Endodermal cell (in vitro differentiated cells): Measurements from ENCODE around the gene SGPP2. TPM values are rescaled to one million over a fixed set of nuclear protein-coding genes. Genes with fewer than 3 reads are reported as not detected.

ENCODE experiments used
- DNase-seq: peaks from one replicate; pipeline ENCODE4 v3.0.0-alpha.2; 2017
- H3K27ac ChIP-seq: 2 replicates; pipeline ENCODE4 v1.5.1; 2013; ENCODE audit warnings: mild to moderate bottlenecking, low read depth, low read length, moderate library complexity
- H3K27me3 ChIP-seq: 2 replicates; pipeline ENCODE4 v1.6.1; 2013; ENCODE audit warnings: mild to moderate bottlenecking, low read length, moderate library complexity; ENCODE audit not compliant: insufficient read depth, control insufficient read depth, poor library complexity, severe bottlenecking
- H3K36me3 ChIP-seq: 2 replicates; pipeline ENCODE4 v1.7.0; 2013; ENCODE audit warnings: mild to moderate bottlenecking, low read length, moderate library complexity; ENCODE audit not compliant: control insufficient read depth, insufficient read depth
- H3K4me1 ChIP-seq: one replicate; pipeline ENCODE4 v1.7.0; 2013; ENCODE audit warnings: low read length; ENCODE audit not compliant: control insufficient read depth, insufficient read depth
- H3K4me3 ChIP-seq: 2 replicates; pipeline ENCODE4 v1.5.1; 2013; ENCODE audit warnings: mild to moderate bottlenecking, low read length, moderate library complexity
- H3K9ac ChIP-seq: 2 replicates; pipeline ENCODE4 v1.6.1; 2013; ENCODE audit warnings: mild to moderate bottlenecking, low read length, moderate library complexity; ENCODE audit not compliant: poor library complexity, severe bottlenecking; ENCODE audit errors: extremely low read depth
- H3K9me3 ChIP-seq: 2 replicates; pipeline ENCODE4 v1.6.1; 2013; ENCODE audit warnings: mild to moderate bottlenecking, low read length, moderate library complexity; ENCODE audit not compliant: control insufficient read depth
- H3K27ac Mint-ChIP-seq: 2 replicates; pipeline ENCODE4 v1.8.0; 2020; ENCODE audit warnings: mixed read lengths
- H3K27me3 Mint-ChIP-seq: 2 replicates; pipeline ENCODE4 v1.8.0; 2021; ENCODE audit warnings: mild to moderate bottlenecking, mixed read lengths; ENCODE audit not compliant: insufficient read depth
- H3K36me3 Mint-ChIP-seq: 2 replicates; pipeline ENCODE4 v1.8.0; 2020; ENCODE audit warnings: low read depth, mixed read lengths
- H3K4me1 Mint-ChIP-seq: 2 replicates; pipeline ENCODE4 v1.8.0; 2020; ENCODE audit warnings: mixed read lengths
- H3K4me3 Mint-ChIP-seq: 2 replicates; pipeline ENCODE4 v1.8.0; 2020; ENCODE audit warnings: mild to moderate bottlenecking, moderate library complexity, mixed read lengths
- H3K9me3 Mint-ChIP-seq: 2 replicates; pipeline ENCODE4 v1.8.0; 2020; ENCODE audit warnings: mild to moderate bottlenecking, mixed read lengths
- CTCF ChIP-seq: fragments of 200-600 bp; sonication (generic); conservative IDR thresholded peaks from 2 replicates; pipeline ENCODE4 v1.5.0; 2021; ENCODE audit warnings: antibody characterized with exemption, mild to moderate bottlenecking
- WGBS, 2 experiments: methylation state at CpG; one replicate each; pipeline versions ENCODE4 v1.1.5 to v1.1.7; 2013; ENCODE audit warnings: missing lambda C conversion rate in 2 of 2, mixed read lengths in 1 of 2; ENCODE audit not compliant: insufficient coverage in 1 of 2, insufficient read length in 1 of 2; 5-methylcytosine and 5-hydroxymethylcytosine counted together
- total RNA-seq, 2 donors: library from RNA; stranded (reverse); fragmentation: NEBNext Ultra II Directional in 1 of 2; extraction: Animal tissue kit (Norgen Biotek cat#: 25700) in 1 of 2; gene quantifications; 2 replicates in 1 of 2; 3 replicates in 1 of 2; pipeline ENCODE4 v1.2.1, GENCODE V29; 2021

The SGPP2 gene
- total RNA-seq, 2 donors from 2014 or later: not detected

- TF ChIP-seq CTCF: no peak
- Histone ChIP-seq H3K4me3 (no peak overlapping the region), H3K4me1 (no peaks in the 10 kb centered on the region), H3K9ac (no peak overlapping the region), H3K27me3 (no peaks in the 10 kb centered on the region), H3K9me3 (no peaks in the 10 kb centered on the region), H3K36me3 (no peaks in the 10 kb centered on the region), H3K27ac (no peak overlapping the region)
- no peak overlapping the region for H3K4me3 Mint-ChIP-seq
- no peaks in the 10 kb centered on the region for H3K9me3 Mint-ChIP-seq
- H3K27me3 Mint-ChIP-seq: peaks cover 58% of the 10 kb centered on the region
- WGBS, 2 experiments: 81 to 83% methylated on average over 8 of the region's 8 CpGs
- no peaks in the 10 kb centered on the region for H3K4me1 Mint-ChIP-seq
- no peak for DNase-seq
- H3K27ac Mint-ChIP-seq: no peak overlapping the region
- no peaks in the 10 kb centered on the region for H3K36me3 Mint-ChIP-seq
Measured at GRCh38 chr2:222504191-222504590, 79.8 kb downstream of the SGPP2 start.

- Histone ChIP-seq H3K4me1 (no peaks in the 10 kb centered on the region), H3K36me3 (no peaks in the 10 kb centered on the region), H3K9ac (no peak overlapping the region), H3K9me3 (no peaks in the 10 kb centered on the region), H3K27ac (no peak overlapping the region), H3K4me3 (no peak overlapping the region), H3K27me3 (peaks cover under 1% of the 10 kb centered on the region)
- Mint-ChIP-seq H3K36me3 (no peaks in the 10 kb centered on the region), H3K27me3 (peaks cover 54% of the 10 kb centered on the region), H3K9me3 (no peaks in the 10 kb centered on the region), H3K27ac (no peak overlapping the region), H3K4me3 (no peak overlapping the region), H3K4me1 (no peaks in the 10 kb centered on the region)
- WGBS, 2 experiments: 82 to 89% methylated on average over 2 of the region's 2 CpGs
- DNase-seq: no peak
- no peak for TF ChIP-seq CTCF
Measured at GRCh38 chr2:222504719-222505118, 80.4 kb downstream of the SGPP2 start.

GRCh38 chr2:222506230-222506935, 82.0 kb downstream of the SGPP2 start:
- H3K9ac ChIP-seq: no peak overlapping the region
- no peak overlapping the region for H3K27ac Mint-ChIP-seq
- no peaks in the 10 kb centered on the region for H3K9me3 ChIP-seq
- H3K9me3 Mint-ChIP-seq: no peaks in the 10 kb centered on the region
- no peaks in the 10 kb centered on the region for H3K4me1 Mint-ChIP-seq
- WGBS, 2 experiments: 98 to 100% methylated on average over 1 to 5 of the region's 5 CpGs
- H3K4me3 Mint-ChIP-seq: no peak overlapping the region
- H3K27me3 ChIP-seq: peaks cover 9% of the 10 kb centered on the region
- H3K4me3 ChIP-seq: no peak overlapping the region
- no peaks in the 10 kb centered on the region for H3K36me3 ChIP-seq
- peaks cover 41% of the 10 kb centered on the region for H3K27me3 Mint-ChIP-seq
- no peak for TF ChIP-seq CTCF
- no peak overlapping the region for H3K27ac ChIP-seq
- no peaks in the 10 kb centered on the region for H3K4me1 ChIP-seq
- DNase-seq: no peak
- no peaks in the 10 kb centered on the region for H3K36me3 Mint-ChIP-seq
